WTC11 (cell line): Measurements from ENCODE around the gene TMEM229B.

ENCODE experiments used
- ZNF396 ChIP-seq: fragments of 250-450 bp; sonication (Bioruptor Pico); IDR thresholded peaks from 2 replicates; pipeline ENCODE4 v1.8.0; 2021; ENCODE audit warnings: mild to moderate bottlenecking, moderate library complexity, borderline replicate concordance
- TF ChIP-seq, protein P1 (sequence below): fragments of 200-600 bp; IDR thresholded peaks from 2 replicates; pipeline ENCODE4 v1.8.0; 2022; ENCODE audit warnings: antibody characterized with exemption

DNA sequence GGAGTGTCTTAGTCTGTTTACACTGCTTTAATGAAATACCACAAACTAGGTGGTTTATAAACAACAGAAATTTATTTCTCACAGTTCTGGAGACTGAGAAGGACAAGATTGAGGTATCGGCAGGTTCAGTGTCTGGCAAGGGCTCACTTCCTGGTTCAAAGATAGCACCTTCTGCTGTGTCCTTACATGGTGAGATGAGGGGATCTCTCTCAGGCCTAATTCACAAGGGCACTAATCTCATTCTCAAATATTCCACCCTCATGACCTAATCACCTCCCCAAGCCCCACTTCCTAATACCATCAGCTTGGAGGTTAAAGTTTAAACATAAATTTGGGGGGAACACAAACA, 41.5 kb downstream of the TMEM229B start:
- TF ChIP-seq, protein P1, sequence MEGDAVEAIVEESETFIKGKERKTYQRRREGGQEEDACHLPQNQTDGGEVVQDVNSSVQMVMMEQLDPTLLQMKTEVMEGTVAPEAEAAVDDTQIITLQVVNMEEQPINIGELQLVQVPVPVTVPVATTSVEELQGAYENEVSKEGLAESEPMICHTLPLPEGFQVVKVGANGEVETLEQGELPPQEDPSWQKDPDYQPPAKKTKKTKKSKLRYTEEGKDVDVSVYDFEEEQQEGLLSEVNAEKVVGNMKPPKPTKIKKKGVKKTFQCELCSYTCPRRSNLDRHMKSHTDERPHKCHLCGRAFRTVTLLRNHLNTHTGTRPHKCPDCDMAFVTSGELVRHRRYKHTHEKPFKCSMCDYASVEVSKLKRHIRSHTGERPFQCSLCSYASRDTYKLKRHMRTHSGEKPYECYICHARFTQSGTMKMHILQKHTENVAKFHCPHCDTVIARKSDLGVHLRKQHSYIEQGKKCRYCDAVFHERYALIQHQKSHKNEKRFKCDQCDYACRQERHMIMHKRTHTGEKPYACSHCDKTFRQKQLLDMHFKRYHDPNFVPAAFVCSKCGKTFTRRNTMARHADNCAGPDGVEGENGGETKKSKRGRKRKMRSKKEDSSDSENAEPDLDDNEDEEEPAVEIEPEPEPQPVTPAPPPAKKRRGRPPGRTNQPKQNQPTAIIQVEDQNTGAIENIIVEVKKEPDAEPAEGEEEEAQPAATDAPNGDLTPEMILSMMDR, result no peak
- TF ChIP-seq ZNF396, result no peak
